SKM-1 treated with dmso at 0.1 percent for 144 hours (cell line): ENCODE results near the gene SPARC.
"Not testable (repeated sequence)": the region's sequence is repeated elsewhere in the genome, so short reads cannot be mapped to it uniquely, and the experiment has no call there.

Experiments
- DNase-seq: peaks from one replicate; lab custom pipeline; 2025; ENCODE audit not compliant: unreplicated experiment; lab: John Stamatoyannopoulos, UW

The SPARC gene

DNA sequence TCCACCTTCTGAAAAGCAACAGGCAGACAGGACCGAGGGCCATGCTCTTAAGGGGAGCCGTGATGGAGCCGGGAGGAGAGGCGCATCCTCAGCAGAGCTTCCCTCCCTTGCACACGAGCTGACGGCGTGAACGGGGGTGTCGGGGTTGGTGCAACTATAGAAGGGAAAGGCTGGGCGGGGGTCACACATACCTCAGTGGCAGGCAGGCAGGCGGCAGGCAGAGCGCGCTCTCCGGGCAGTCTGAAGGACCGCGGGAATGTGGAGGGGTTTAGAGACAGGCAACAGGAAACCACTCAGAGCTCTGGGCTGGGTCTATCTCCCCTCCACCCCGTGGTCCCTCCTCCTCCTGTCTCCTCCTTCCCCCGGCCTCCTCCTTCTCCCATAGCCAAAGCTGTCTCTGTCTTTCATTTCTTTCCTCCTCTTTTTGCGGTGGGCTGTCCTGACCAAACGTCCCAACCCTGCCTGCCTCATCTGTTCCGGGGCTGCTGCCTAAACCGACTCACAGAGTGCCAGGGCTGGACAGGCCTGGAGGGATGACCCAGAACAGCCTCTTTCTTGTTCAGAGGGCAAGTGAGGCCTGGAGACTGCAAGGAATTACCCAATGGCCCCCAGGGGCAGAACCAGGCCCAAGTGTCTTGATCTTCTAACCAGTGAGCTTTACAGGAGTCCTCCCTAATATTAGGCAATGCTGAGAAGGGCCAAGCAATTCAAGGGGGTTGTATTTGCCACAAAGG lies at the start of gene SPARC:
Gene SPARC, minus strand, starts transcription at position 242 of the 734 bp plus-strand sequence. CDS start 10,727 bp downstream, outside the sequence.
- peak; percentile 54 for DNase-seq

- no peak for DNase-seq
Measured at GRCh38 chr5:151735646-151736045, 48.9 kb upstream of the SPARC start.

GRCh38 chr5:151734064-151734408 lies 47.3 kb upstream of the SPARC start:
- no peak for DNase-seq

DNA sequence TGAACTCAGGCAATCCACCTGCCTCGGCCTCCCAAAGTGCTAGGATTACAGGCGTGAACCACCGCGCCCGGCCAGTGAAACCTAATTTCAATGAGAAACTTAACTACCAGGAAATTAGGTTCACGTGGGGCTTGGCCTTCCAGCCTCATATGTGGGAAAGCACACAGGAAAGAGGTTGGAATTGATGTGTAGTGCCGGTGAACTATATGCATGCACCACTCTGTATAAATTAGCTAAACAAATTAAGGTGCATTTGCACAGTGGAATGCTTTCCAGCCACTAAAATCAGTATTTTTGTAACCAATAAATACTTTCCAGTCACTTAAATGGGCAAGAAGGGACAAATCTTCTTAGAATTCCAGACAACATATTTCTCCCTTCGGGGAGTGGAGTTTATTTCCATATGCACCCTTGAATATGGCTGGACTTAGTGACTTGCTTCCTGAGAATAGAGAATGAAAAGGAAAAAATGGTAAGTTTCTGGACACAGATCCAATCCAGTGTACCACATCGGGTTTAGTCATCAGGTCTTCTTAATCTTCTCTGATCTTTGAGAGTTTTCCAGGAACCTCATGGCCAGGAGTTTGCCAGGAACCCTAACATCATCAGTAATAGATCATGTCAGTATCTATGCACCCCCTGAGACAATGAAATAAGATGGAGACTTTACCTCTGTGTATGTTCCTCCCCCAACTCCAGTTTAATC lies 46.8 kb upstream of the SPARC start:
- no peak for DNase-seq

GRCh38 chr5:151730381-151730780 lies 43.7 kb upstream of the SPARC start:
- DNase-seq = no peak

DNA sequence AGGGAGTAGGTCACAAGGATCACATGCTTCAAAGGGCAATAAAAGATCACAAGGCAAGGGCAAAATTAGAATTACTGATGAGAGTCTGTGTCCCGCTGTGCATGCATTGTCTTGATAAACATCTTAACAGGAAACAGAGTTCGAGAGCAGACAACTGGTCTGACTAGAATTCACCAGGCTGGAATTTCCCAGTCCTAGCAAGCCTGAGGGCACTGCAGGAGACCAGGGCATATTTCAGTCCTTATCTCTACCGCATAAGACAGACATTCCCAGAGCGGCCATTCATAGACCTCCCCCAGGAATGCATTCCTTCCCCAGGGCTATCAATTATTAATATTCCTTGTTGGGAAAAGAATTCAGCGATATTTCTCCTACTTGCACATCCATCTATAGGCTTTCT lies 42.9 kb upstream of the SPARC start:
- DNase-seq = not testable (repeated sequence)

DNA sequence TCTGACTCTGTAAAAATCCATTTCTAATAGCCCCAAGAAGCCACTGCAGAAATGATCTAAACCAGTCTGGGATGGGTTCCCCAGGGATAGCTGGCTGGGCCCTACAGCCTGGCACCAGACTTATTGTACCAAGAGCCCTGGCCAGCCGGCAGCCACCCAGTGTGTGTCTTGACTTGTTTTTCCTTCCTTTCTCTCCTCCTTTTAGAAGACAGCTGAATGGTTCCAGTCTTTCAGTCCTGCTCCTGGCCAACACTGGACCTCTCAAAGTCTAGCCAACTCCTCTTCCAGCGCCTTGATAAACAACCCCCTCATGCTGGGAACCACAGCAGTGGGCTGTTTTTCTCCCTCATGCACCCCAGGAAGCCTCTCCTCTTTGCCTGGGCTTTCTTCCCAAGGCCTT lies 37.6 kb upstream of the SPARC start:
- no peak for DNase-seq

GRCh38 chr5:151722546-151722945 lies 35.8 kb upstream of the SPARC start:
- peak; percentile 43 for DNase-seq

DNA sequence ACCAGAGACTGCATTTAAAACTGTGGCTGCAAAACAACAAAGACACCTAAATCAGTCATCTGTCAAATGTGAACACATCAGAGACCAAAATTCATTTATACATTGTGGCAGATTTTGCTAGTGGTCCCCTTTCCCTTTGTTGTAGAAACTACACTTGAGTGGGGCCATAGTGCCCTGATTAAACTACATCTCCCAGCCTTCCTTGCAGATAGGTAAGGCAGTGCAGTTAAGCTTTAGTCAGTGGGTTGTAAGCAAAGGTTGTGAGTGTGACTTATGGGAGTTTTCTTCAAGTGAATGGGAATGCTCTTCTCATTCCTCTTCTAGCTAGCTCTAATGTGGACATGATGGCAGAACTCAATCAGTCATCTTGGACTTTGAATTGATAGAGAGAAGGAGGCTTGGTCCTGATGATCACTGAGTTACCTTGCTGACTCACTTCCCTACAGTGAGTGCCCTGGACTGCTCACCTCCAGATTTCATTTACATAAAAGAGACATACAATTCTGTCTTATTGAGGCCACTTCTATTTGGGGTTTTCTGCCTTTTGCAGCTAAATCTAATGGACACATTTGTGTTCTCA lies 35.2 kb upstream of the SPARC start:
- DNase-seq = no peak

- no peak for DNase-seq
Measured at GRCh38 chr5:151721087-151721646, 34.5 kb upstream of the SPARC start.

- peak; percentile 82 for DNase-seq
Measured at GRCh38 chr5:151720215-151720614, 33.5 kb upstream of the SPARC start.

DNA sequence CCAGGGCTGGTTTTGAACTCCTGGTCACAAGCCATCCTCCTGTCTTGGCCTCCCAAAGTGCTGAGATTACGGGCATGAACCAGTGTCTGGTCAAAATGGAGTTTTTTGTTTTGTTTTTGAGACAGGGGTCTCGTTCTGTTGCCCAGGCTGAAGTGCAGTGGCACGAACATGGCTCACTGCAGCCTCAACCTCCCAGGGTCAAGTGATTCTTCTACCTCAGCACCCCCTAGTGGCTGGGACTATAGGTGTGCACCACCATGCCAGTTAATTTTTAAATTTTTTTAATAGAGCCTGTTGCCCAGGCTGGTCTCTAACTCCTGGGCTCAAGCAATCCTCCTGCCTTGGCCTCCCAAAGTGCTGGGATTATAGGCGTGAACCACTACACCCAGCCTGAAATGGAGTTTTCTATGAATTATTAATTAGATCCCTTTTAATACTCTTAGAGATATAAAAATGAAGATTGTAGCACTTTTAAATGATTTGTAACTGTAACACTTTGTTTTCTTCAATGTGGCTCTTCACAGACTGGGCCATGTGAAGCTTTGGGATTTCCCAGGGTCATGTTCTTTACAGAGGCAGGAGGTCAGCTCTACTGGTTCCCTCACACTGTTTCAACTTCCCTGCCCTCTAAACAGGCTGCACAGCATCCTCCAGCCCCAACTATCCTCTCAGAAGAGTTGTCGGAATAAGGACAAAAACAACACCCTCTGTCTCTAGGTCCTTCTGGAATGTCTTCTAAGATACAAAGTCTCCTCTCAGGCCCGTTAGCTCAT lies 32.7 kb upstream of the SPARC start:
- DNase-seq = peak; percentile 6

DNA sequence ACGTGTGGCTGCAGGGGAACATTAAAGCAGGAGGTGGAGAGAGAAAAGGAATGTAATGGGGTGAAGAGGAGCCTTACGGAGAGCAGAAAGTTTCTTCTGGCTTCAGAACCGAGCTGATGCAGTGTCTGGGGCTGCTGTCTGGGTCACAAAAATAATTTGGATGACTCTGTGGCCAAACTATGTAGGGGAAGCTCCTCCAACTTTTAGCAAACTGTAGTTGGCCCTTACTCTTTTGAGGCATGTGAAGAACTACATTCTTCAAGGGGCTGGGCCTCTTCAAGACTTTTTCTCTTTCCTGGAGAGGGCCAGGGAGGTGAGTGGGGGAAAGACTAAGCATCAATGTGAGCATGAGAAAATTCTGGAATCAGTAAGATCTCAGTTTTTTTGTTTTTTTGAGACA lies 31.9 kb upstream of the SPARC start:
- no peak for DNase-seq

GRCh38 chr5:151718153-151718552 lies 31.4 kb upstream of the SPARC start:
- DNase-seq = no peak

GRCh38 chr5:151717416-151717815 lies 30.7 kb upstream of the SPARC start:
- no peak for DNase-seq

- no peak for DNase-seq
Measured at GRCh38 chr5:151709109-151709735, 22.5 kb upstream of the SPARC start.

DNA sequence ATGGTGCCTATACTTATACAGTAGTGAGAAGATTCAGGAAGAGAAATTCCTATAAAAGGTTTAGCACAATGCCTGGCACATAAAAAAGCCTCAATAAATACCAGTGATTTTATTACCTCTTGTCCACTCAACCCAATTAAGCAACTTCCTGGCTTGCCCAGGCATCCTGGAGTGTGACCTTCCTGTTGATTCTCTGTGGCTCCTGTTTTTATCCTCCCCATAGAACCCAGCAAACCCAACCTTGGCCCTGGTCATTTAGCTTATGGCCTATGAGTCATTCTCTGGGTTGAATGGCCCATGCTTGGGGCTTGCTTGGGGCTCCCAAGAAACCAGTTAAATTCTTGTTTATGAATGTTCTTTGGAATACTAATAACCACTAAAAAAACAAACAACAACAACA lies 21.4 kb upstream of the SPARC start:
- no peak for DNase-seq

DNA sequence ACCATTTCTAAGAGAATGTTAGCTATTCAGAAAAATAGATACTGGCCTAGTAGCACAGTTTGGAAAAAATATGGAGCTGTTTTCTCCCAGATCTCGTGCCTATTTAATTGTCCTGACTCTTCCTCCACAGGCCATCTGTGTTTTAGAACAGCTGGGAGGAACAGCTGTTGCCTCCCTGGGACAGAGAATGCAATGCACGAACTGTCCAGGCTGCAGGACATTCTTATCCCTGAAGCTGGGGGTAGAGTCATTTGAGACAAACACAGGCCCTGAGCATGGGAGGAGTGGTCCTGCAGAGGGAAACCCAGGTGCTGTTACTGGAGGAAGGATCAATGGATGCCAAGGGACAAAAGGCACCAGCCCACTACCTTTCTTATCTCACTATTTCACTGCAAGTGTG lies 20.9 kb upstream of the SPARC start:
- no peak for DNase-seq

GRCh38 chr5:151706906-151707305 lies 20.2 kb upstream of the SPARC start:
- DNase-seq = no peak

GRCh38 chr5:151703780-151704179 lies 17.1 kb upstream of the SPARC start:
- DNase-seq = no peak

DNA sequence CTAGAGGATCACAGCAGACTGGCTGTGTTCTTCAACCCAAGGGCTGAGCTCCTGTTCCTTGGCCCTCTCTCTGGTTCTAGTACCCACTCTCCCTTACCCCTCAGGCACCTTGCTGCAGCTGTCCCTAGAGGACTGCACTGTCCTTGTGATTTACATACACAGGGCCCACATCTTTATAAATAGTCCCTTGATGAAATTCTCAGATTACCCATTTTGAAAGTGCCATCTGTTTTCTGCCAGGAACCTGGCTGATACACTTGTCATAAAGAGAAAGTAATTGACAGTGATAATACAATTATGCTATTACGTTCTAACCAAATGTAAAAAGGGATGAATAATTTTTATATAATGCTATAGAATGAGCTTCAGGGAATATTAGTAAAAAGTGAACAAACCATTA lies 16.5 kb upstream of the SPARC start:
- no peak for DNase-seq
